Astrocyte of the hippocampus (primary cell): ENCODE results near the gene ARMC7.

Experiments
- DNase-seq: peaks from one replicate; pipeline ENCODE4 v3.0.0; 2011; ENCODE audit warnings: low read depth, low spot score

Gene ARMC7

GRCh38 chr17:75078284-75079022 lies 31.3 kb upstream of the ARMC7 start:
- peak; percentile 90 for DNase-seq

DNA sequence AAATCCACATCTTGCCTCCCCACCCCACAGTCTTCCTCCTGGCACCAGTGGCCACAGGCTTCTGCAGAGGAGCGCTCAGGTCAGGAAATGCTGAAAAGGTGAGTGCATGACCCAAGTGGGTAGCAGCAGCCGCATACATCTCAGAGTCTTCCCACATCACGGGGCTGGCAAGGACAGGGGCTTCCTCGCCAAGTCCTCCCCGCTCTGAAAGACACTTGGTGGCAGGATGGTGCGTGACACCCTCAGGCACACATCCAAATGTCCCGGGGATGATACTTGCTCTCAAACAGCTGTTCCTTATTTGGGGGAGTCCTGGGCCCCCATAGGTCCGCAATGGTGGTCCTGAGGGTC lies 30.8 kb upstream of the ARMC7 start:
- no peak for DNase-seq

DNA sequence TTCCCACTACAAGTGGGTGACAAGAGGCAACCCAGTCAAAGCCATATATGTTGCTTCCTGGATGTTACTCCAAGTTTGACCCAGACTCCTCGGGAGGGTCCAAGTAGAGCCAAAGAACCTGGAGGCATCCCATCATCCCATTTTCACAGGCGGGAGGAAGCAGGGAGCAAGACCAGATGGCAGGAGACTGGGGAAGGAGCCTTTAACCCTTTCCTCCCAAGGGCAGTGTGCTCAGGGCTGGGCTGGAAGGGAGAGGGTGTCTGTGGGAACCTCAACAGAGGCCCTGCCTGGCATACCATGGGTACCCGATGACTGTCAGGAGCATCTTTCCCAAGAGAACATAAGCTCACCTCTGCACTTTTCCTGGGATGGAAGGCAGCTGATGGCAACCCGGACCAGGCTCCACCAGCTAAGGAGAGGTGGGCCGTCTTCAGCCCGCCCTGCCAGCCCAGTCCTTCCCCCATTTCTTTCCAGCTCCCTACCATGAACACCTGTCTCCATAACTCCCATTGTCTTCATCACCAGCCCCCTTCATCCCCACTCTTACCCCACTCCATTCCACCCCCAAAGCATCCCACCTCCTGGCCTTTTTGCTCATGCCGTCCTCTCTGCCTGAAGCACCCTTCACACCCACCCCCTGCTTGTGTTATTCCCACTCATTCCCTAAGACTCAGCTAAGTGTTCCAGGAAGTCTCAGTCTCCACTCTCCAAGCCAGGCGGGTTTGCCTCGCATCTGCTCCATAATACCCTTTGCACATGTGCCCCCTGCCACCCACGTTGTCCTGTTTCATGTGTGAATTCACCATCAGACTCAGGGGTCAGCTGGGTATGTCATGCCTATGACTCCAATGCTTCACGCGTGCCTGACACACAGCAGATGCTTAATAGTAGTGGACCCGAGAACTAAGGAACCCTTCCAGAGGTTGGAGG lies 27.9 kb upstream of the ARMC7 start:
- DNase-seq: no peak

DNA sequence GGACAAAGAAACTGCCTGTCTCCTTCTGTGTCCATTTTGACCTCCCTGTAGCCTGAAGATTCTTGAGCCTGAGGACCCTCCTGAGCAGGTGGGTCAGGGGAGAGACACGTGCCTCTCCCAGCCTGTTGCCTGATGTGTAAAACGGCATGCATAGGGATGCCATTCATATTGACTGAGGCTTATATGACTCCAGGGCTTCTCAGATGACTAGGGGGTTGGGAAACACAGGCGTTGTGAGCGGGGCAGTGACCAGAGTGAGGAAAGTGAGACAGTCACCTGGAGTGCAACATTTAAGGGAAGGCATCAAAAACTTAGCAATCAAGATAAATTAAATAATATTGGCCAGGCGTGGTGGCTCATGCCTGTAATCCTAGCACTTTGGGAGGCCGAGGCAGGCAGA lies 27.1 kb upstream of the ARMC7 start:
- no peak for DNase-seq

DNA sequence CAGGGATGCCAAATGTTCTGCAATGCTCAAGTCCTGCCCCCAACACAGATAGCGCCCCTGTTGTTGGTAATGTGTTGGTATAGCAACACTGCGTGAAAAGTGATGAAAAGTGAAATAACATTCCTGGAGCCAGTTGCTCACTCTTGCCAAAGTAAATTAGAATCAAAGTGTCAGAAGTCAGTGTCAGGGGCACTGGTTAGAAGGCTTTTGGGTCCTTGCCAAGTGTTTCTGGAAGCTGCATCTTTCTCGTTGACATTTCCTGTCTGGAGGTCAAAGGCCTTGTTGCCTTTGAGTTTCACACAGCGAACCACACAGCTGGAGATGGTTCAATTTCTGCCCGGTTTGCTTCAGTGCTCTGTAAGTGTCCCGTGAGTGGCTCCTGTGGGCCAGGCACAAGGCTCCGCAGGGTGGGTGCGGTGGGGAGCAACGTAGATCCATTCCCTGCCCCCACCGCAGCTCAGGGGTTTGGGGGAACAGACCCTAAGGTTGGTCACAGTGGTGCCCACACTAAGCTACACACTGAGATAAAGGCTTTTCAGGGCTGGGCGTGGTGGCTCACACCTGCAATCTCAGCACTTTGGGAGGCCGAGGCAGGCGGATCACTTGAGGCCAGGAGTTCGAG lies 25.6 kb upstream of the ARMC7 start:
- no peak for DNase-seq

DNA sequence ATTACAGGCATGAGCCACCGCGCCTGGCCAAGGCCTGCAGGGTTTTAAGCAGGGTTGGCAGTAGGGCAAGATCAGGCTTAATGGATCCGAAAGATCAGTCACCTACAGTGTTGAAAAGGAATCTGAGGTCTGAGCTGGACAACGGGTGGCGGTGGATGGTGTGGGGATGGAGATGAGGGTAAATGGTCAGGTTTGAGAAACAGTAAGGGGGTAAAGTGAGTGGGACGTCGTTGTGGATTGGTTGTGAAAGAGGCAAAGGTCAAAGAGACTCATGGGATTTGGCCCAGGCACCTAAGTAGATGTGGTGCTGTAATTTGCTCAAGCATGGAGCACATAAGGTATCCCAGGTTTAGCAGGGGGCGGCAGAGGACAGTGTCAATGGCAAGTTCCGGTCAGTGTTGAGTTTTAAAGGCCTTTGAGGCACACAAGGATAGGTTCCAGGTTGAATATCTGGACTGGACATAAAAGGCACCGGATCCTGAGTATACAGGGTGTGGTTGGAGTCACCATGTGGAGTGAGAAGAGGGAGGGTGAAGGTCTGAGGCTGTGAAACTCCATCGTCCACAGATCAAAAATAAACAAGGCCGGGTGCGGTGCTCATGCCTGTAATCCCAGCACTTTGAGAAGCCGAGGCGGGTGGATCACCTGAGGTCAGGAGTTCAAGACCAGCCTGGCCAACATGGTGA lies 23.1 kb upstream of the ARMC7 start:
- DNase-seq: no peak

DNA sequence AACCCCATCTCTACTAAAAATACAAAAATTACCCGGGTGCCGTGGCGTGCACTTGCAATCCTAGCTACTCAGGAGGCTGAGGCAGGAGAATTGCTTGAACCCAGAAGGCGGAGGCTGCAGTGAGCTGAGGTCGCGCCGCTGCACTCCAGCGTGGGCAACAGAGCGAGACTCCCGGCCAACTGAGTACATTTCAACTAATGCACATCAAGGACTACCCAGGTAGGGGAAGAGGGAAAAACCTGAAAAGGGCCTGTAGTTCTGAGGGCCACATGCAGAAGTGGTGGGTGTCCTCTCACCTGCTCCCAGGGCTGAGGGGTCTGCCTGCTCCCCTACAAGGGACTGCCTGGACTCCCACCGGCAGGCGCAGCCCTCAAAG lies 22.6 kb upstream of the ARMC7 start:
- no peak for DNase-seq

DNA sequence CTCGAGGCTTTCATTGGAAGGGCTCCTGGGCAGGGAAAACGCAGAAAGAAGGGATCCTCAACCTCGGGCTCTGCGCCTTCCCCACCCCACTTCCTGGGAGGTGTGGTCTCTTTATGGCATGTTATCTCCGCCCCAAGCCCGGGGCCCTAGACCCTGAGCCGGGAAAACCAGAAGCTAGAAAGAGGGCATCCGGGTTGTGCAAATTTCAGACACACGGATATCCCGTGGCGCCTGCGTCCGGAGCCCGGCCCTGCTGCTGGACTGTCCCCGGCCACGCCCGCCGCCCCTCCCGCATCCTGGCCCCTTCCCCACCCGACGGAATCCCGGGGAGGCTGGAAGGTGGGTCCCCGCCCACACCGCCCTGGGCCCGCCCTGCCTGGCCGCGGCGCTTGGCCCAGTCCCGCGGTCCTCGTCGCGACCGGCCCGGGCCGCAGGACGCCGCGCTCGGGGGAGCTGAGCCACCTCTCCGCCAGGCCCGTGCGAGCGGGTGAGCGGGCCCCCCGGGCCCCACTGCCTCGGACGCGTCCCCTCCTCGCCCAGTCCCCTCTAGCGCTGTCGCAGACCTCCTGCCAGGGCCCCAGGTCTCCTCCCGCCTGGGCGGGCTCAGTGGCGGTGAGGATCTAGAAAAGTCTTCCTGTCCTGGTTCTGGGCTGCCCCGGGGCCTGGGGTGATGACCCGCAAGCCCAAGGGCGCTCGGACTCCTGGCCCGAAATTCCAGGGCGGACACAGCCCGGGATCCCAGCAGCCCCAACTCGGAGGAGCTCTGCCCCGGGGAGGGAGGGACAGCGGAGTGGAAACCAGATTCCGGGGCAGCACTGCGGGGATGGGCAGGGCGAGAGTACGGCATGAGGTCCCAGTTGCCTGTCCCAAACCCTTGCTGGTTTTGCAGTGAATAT lies 22.0 kb upstream of the ARMC7 start, which contains the start of gene SLC16A5:
Gene SLC16A5, plus strand, starts transcription at position 397 of the 896 bp plus-strand sequence. CDS start 5,683 bp downstream, outside the sequence.
- DNase-seq: peak; percentile 83

DNA sequence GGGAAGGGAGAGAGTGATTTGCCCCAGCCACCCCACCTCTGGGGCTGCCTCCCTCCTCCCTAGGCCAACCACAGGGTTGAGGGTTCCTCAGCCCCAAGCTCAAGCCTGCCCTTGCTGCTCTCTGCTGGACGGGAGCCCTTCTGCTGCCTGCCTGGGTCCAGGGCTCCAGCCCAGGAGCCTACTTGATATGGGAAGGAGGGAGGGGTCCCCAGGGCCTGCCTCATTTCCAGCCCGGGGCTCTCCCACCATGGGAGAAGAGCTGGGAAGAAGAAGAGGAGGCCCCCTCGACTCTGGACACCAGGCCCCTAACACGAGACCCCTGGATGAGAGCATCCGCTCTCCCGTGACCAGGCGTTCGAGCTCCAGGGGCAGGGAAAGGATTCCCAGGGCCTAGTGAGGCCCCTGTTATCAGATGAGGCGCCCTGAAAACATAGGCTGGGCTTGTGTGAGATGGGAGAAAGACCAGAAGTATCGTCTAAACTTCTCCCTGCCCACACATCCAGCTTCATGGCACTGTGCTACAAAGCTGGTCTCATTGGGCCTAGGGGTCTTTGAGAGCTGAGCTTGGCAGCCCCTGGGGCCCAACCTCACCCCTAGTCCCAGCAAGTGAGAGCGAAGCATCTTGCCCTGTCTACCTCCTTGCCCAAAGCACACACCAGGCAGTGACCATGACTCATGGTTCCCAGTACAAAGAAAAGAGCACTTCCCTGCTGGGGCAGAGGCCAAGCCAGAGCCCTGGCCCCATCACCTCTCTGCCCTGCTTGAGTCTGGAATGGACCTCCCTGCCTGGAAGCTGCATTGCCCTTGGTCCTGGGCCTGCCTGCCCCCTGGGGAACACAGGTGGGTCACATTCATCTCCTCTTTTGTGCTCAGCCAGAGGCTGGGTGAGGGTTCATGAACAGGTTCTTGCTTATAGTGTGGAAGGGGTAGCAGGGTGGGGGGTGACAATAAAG lies 21.0 kb upstream of the ARMC7 start:
- peak; percentile 55 for DNase-seq

DNA sequence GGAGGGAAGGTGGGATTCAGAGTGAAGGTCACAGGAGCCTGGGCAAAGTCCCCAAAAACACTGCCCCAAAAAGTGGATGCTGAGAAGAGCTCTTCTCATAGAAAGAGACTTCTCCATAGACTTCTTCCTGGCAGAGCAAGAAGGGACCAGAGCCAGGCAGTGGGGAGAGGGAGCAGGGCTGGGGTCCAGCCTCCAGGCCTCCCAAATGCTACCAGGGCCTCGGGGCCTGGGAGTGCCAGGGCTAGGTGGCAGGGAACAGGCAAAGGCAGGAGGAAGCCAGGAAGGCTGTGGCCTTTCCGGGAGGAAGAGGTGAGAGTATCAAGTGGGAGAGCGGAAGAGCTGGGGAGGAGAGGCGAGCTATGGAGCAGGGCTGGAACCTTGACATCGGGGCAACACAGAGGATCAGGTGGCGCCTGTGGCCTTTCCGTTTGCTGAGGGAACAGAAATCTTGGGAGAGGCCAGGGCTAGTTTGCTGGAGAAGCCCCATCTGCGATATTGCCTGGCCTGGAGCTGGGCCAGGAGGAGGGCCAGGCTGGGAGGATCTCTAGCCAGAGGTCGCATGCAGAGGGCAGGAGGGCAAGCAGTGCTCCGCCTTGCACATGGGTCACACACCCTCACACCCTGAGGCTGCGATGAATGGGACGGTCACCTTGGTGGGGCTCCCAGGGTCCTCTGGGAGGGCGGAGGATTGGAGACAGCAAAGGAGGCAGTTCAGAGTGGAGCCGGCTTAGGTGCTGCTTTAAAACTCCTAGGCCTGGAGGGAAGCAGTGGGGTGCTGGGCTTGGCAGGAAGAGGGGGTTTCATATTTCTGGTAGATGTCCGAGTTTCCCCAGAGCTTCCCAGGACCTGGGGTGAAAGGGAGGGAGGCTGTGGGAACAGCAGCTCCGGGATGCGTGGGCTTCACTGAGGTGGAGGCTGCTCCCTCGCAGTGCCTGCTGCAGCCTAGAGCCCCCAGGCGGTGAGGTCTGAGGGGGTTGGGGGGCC lies 18.6 kb upstream of the ARMC7 start:
- no peak for DNase-seq

GRCh38 chr17:75091855-75092327 lies 17.9 kb upstream of the ARMC7 start:
- DNase-seq: no peak

DNA sequence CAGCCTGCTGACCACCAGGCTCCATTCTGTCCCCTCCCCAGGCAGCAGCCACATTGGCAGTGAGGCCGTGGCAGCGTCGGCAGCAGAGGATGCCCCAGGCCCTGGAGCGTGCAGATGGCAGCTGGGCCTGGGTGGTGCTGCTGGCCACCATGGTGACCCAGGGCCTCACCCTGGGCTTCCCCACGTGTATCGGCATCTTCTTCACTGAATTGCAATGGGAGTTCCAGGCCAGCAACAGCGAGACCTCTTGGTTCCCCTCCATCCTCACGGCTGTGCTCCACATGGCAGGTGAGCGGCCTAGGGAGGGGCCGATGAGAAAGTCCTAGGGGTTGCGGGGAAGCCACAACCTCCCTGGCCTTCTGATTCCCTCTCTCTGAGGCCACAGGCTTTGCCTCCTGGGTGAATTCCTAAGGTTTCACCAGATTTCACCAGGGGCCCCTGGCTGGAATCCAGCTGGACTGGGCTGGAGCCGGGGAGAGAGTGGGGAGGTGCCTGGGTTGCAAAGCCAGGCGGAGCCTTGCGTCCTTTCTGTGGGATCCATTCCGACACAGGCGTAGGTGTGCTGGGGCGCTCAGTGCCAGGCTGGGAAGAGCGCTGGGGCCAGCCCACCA lies 16.1 kb upstream of the ARMC7 start:
- DNase-seq: no peak

DNA sequence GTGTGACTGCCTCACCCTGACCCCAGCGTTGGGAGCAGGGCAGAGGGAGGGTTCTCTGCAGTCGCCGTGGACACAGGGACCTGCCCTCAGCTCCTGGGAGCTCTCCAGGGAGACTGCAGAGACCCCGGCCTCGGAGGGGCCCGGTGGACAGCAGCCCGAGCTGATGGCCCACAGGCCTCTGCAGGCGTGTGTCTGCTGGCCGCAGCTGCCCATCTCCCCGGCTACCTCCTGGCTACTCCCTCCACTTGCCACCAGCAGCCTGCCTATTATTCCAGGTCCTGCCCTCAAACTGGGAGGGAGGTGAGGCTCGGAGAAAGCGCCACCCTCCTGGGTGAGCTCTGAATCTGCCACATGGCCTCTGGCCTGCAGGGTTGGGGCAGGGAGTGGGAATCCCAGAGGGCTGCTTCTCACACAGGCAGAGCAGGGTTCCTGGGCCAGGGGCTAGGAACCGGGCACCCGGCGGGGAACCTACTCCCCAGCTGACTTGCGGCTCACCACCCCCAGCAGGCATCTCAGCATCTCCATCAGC lies 14.8 kb upstream of the ARMC7 start:
- no peak for DNase-seq

- DNase-seq: peak; percentile 92
Observed at GRCh38 chr17:75096082-75096625, 13.6 kb upstream of the ARMC7 start.

GRCh38 chr17:75097865-75098264 lies 11.9 kb upstream of the ARMC7 start:
- no peak for DNase-seq

DNA sequence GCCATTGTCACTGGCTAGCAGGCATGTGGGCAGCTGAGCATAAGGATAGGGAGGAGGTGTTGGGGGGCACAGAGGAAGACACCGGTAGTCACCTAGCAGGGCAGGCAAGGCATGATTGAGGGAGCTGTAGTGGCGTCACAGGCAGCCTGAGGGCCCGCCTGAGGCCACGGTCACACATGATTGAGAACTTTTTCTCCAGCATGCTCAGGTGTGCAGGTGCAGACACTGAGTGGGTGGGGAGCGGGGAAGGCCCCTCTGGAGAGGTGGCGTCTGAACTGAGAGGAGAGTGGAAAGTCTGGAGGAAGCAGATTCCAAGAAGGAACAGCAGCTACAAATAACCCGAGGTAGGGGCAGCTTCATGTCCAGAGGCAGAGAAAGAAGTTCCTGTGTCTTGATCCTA lies 10.9 kb upstream of the ARMC7 start:
- DNase-seq: no peak

- no peak for DNase-seq
Observed at GRCh38 chr17:75099881-75100595, 9.7 kb upstream of the ARMC7 start.
